NB4 (cell line): ENCODE results near the gene SLC29A3.

ENCODE experiments used
- CTCF ChIP-seq: IDR thresholded peaks from one replicate; pipeline ENCODE4 v1.5.1; 2012; ENCODE audit warnings: low read depth, low read length
- MAX ChIP-seq: IDR thresholded peaks from 2 replicates; pipeline ENCODE4 v1.6.1; 2011; ENCODE audit warnings: low read depth, low read length
- MYC ChIP-seq: IDR thresholded peaks from 2 replicates; pipeline ENCODE4 v1.6.1; 2011; ENCODE audit warnings: low read depth, low read length
- POLR2A ChIP-seq: IDR thresholded peaks from 2 replicates; pipeline ENCODE4 v1.6.1; 2011; ENCODE audit warnings: mild to moderate bottlenecking; ENCODE audit not compliant: insufficient read length; ENCODE audit errors: extremely low read depth

- TF ChIP-seq MAX (no peak), CTCF (no peak), POLR2A (no peak), MYC (no peak)
Observed at GRCh38 chr10:71283410-71283809, 35.6 kb upstream of the SLC29A3 start.
